ENCODE results near the gene HAO2.
"Not testable (repeated sequence)": the region's sequence is repeated elsewhere in the genome, so short reads cannot be mapped to it uniquely, and the experiment has no call there.

Gene HAO2

DNA sequence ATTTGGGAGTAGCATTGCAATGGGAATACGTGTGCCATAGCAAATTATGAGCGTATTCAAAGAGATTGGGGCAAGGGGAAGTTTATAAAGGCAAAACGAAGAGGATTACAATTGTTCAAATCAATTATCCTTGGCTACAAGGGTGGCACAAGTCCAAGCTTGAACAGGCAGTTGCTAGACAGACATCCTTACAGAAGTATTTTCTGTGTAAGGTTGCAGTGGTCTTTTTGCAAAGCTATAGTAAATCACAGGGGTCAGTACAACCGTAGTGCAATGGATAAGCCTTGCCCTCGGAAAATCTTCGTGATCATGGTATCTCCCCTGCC is 37.4 kb upstream of the HAO2 start:
- no peak overlapping the region for H3K27ac ChIP-seq
- TF ChIP-seq, protein P1, sequence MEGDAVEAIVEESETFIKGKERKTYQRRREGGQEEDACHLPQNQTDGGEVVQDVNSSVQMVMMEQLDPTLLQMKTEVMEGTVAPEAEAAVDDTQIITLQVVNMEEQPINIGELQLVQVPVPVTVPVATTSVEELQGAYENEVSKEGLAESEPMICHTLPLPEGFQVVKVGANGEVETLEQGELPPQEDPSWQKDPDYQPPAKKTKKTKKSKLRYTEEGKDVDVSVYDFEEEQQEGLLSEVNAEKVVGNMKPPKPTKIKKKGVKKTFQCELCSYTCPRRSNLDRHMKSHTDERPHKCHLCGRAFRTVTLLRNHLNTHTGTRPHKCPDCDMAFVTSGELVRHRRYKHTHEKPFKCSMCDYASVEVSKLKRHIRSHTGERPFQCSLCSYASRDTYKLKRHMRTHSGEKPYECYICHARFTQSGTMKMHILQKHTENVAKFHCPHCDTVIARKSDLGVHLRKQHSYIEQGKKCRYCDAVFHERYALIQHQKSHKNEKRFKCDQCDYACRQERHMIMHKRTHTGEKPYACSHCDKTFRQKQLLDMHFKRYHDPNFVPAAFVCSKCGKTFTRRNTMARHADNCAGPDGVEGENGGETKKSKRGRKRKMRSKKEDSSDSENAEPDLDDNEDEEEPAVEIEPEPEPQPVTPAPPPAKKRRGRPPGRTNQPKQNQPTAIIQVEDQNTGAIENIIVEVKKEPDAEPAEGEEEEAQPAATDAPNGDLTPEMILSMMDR (IDR thresholded peaks at IDR 0.05; ENCODE audit: low read depth, low read length), result no peak
- no peaks in the 10 kb centered on the region for H3K9me3 ChIP-seq (ENCODE audit: severe bottlenecking)
- no peak overlapping the region for H3K4me3 ChIP-seq (ENCODE audit: low read depth, low read length)
- no peaks in the 10 kb centered on the region for H3K36me3 ChIP-seq
- no peak for DNase-seq
- H3K27me3 ChIP-seq (ENCODE audit: insufficient read depth, low read depth, severe bottlenecking), result no peaks in the 10 kb centered on the region

DNA sequence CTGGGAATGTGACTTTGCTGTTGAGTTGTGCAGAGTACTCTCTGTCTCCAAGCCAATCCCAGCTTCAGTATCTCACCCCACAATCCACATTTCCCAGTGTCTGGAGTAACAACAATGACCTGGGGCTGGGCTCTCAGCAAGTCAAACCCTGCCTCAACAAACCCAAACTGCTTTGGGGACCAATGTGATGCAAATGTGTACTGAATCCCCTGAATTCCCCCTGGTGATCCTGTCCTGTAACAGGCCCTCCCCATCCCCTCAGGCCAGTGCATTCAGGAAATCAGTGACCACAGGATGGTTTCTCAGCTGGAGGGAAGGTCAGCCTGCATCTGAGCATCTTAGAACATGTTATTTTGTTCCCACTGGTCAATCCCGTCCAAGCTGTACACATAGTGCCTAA is 36.7 kb upstream of the HAO2 start:
- no peaks in the 10 kb centered on the region for H3K36me3 ChIP-seq
- TF ChIP-seq, protein P1 (IDR thresholded peaks at IDR 0.05; ENCODE audit: low read depth, low read length), result no peak
- no peak overlapping the region for H3K27ac ChIP-seq
- no peaks in the 10 kb centered on the region for H3K27me3 ChIP-seq (ENCODE audit: insufficient read depth, low read depth, severe bottlenecking)
- H3K9me3 ChIP-seq (ENCODE audit: severe bottlenecking), result no peaks in the 10 kb centered on the region
- no peak for DNase-seq
- H3K4me3 ChIP-seq (ENCODE audit: low read depth, low read length), result no peak overlapping the region

DNA sequence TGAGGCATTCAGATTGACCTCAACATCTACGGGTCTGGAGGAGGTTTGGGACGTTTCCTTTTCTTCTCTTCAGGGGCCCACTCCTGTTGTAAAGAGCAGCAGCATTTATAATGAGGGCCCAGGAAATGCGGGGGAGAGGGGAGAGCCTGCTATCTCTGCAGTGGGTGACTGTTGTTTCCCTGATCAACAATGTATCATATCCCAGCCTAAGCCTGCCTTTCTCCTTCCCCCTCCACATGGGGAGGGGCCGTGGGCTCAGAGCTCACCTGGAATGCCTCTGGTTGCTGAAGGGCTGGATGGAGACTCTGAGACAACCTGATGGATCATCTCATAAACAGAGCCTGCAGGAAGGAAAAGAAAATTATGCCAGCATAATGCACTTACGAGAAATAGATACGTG is 36.0 kb upstream of the HAO2 start:
- no peak overlapping the region for H3K27ac ChIP-seq
- H3K9me3 ChIP-seq (ENCODE audit: severe bottlenecking), result no peaks in the 10 kb centered on the region
- TF ChIP-seq, protein P1 (IDR thresholded peaks at IDR 0.05; ENCODE audit: low read depth, low read length), result no peak
- no peaks in the 10 kb centered on the region for H3K27me3 ChIP-seq (ENCODE audit: insufficient read depth, low read depth, severe bottlenecking)
- no peak overlapping the region for H3K4me3 ChIP-seq (ENCODE audit: low read depth, low read length)
- DNase-seq, result no peak
- H3K36me3 ChIP-seq, result no peaks in the 10 kb centered on the region

DNA sequence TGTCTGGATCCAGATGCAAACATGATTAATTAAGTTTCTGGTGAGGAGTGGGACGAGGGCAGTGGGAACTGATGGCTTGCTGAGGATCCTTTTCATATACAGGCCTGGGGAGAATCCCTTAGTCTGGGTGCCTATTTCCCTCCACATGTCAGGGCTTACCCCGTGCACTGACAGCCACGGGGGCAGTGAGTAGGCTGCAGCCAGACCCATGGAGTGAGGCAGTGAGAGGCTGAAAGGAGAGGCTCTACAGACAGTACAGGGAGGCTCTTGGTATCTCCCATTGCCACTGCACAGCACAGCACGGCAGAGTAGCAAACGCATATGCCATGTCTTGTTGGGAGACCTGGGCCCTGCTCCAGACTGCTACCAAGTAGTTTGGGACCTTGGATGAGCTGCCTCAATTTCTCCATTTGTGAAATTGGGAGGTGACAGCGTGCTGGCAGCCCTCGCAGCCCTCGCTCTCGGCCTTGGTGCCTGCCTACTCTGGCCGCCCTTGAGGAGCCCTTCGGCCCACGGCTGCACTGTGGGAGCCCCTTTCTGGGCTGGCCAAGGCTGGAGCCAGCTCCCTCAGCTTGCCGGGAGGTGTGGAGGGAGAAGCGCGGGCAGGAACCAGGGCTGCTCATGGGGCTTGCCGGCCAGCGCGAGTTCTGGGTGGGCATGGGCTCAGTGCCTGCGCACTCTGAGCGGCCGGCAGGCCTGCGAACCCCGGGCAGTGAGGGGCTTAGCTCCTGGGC is 35.3 kb upstream of the HAO2 start:
- H3K9me3 ChIP-seq (ENCODE audit: severe bottlenecking), result no peaks in the 10 kb centered on the region
- DNase-seq, result no peak
- TF ChIP-seq, protein P1 (IDR thresholded peaks at IDR 0.05; ENCODE audit: low read depth, low read length), result no peak
- no peak overlapping the region for H3K4me3 ChIP-seq (ENCODE audit: low read depth, low read length)
- H3K36me3 ChIP-seq, result no peaks in the 10 kb centered on the region
- no peak overlapping the region for H3K27ac ChIP-seq
- H3K27me3 ChIP-seq (ENCODE audit: insufficient read depth, low read depth, severe bottlenecking), result no peaks in the 10 kb centered on the region

DNA sequence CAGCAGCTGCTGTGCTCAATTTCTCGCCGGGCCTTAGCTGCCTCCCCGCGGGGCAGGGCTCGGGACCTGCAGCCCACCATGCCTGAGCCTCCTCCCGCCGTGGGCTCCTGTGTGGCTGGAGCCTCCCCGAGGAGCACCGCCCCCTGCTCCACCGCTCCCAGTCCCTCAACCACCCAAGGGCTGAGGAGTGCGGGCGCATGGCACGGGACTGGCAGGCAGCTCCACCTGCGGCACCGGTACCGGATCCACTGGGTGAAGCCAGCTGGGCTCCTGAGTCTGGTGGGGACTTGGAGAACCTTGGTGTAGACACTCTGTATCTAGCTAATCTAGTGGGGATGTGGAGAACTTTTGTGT is 34.7 kb upstream of the HAO2 start:
- not testable (repeated sequence) for DNase-seq; H3K9me3 ChIP-seq (ENCODE audit: severe bottlenecking); H3K36me3 ChIP-seq; H3K27me3 ChIP-seq (ENCODE audit: insufficient read depth, low read depth, severe bottlenecking); H3K27ac ChIP-seq; H3K4me3 ChIP-seq (ENCODE audit: low read depth, low read length)

DNA sequence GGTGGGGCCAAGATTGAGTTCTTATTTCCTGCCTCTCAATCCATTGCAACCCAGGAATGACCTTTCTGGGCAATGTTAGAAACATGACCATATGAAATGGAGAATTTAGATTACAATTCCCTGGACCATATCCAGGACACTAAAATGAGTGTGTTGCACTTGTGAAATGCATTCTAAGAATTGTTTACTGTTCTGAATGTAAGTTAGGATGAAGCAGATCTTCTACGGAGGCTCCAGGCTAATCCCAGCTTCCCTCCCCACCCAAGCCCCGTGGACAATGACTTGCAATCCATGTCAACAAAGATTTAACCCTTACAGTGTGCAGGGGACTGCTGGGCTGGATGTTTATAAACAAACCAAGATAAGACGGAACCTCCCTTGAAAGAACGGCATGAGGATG is 31.7 kb upstream of the HAO2 start:
- Histone ChIP-seq H3K27ac (no peak overlapping the region), H3K9me3 (ENCODE audit: severe bottlenecking) (no peaks in the 10 kb centered on the region), H3K27me3 (ENCODE audit: insufficient read depth, low read depth, severe bottlenecking) (no peaks in the 10 kb centered on the region), H3K36me3 (no peaks in the 10 kb centered on the region), H3K4me3 (ENCODE audit: low read depth, low read length) (no peak overlapping the region)
- TF ChIP-seq, protein P1 (IDR thresholded peaks at IDR 0.05; ENCODE audit: low read depth, low read length), result no peak
- no peak for DNase-seq

Data from WERI-Rb-1 (cell line).